Measurements from ENCODE around the gene UBASH3A.

UBASH3A gene

GRCh38 chr21:42387843-42388340 lies 15.8 kb upstream of the UBASH3A start:
- H3K4me3 ChIP-seq (ENCODE audit: low read depth, low read length), result no peak overlapping the region
- in situ Hi-C loops (cut with HindIII; ENCODE audit: low sequenced_read_pairs), result no loop called here
- no peak for DNase-seq (ENCODE audit: low read depth)
- TF ChIP-seq CTCF (IDR thresholded peaks at IDR 0.05; ENCODE audit: low read depth, low read length, missing control alignments), result no peak

GRCh38 chr21:42388740-42389448 lies 14.8 kb upstream of the UBASH3A start:
- no peak for DNase-seq (ENCODE audit: low read depth)
- in situ Hi-C loops (cut with HindIII; ENCODE audit: low sequenced_read_pairs), result no loop called here
- H3K4me3 ChIP-seq (ENCODE audit: low read depth, low read length), result no peak overlapping the region
- TF ChIP-seq CTCF (IDR thresholded peaks at IDR 0.05; ENCODE audit: low read depth, low read length, missing control alignments), result no peak

DNA sequence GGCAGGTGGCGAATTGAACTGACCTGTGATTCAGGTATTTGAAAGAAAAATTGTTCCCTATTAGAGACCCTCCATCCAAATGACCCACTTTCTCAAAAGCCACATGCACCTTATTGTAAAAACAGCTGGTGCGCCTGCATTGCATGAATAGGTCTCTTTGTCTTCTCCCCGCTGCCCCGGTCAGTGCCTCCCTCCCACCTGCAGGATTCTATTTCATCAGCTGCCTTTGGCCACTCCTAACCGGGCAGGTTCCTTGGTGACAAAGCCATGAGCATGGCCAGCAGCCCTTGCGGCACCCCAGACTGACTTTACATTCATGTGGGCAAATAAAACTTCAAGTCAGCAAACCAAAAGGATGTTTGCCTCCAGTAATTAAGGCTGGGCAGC lies 14.3 kb upstream of the UBASH3A start:
- in situ Hi-C loops (cut with HindIII; ENCODE audit: low sequenced_read_pairs), result no loop called here

GRCh38 chr21:42390193-42390592 lies 13.5 kb upstream of the UBASH3A start:
- in situ Hi-C loops (cut with HindIII; ENCODE audit: low sequenced_read_pairs), result no loop called here
- DNase-seq (ENCODE audit: low read depth), result no peak
- no peak overlapping the region for H3K4me3 ChIP-seq (ENCODE audit: low read depth, low read length)
- no peak for TF ChIP-seq CTCF (IDR thresholded peaks at IDR 0.05; ENCODE audit: low read depth, low read length, missing control alignments)

More for the DNA sequence above, 14.3 kb upstream of the UBASH3A start:
- TF ChIP-seq CTCF (IDR thresholded peaks at IDR 0.05; ENCODE audit: low read depth, low read length, missing control alignments), result no peak
- no peak for DNase-seq (ENCODE audit: low read depth)
- no peak overlapping the region for H3K4me3 ChIP-seq (ENCODE audit: low read depth, low read length)

DNA sequence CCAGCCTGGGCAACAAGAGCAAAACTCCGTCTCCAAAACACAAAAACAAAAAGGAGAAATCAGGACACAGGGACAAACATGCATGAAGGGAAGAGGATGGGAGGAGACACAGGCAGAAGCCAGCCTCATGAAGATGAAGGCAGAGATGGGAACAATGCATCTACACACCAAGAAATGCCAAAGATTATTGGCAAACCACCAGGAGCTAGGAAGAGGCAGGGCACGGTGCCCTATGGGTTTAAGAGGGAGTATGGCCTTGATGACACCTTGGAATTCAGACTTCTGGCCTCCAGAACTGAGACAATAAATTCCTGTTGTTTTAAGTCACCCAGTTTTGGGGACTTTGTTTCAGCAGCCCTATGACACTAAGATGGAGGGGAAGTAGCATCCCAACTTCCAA lies 13.0 kb upstream of the UBASH3A start:
- TF ChIP-seq CTCF (IDR thresholded peaks at IDR 0.05; ENCODE audit: low read depth, low read length, missing control alignments), result no peak
- DNase-seq (ENCODE audit: low read depth), result no peak
- no peak overlapping the region for H3K4me3 ChIP-seq (ENCODE audit: low read depth, low read length)
- in situ Hi-C loops (cut with HindIII; ENCODE audit: low sequenced_read_pairs), result no loop called here

- no peak overlapping the region for H3K4me3 ChIP-seq (ENCODE audit: low read depth, low read length)
- in situ Hi-C loops (cut with HindIII; ENCODE audit: low sequenced_read_pairs), result no loop called here
- TF ChIP-seq CTCF (IDR thresholded peaks at IDR 0.05; ENCODE audit: low read depth, low read length, missing control alignments), result no peak
- no peak for DNase-seq (ENCODE audit: low read depth)
These were observed 12.4 kb upstream of the UBASH3A start for GRCh38 chr21:42391297-42391696.
